Activated T-helper 9 cell treated with anti-CD3 and anti-CD28 coated beads, Interleukin-2, amount 50 U/mL, for 16 hours (primary cell): ENCODE results near the gene IL1RAPL2.
"Not testable (repeated sequence)": the region's sequence is repeated elsewhere in the genome, so short reads cannot be mapped to it uniquely, and the experiment has no call there.

ENCODE experiments used
- DNase-seq: peaks from one replicate; pipeline ENCODE4 v3.0.0-alpha.2; 2020; ENCODE audit warnings: low read depth

IL1RAPL2 gene

DNA sequence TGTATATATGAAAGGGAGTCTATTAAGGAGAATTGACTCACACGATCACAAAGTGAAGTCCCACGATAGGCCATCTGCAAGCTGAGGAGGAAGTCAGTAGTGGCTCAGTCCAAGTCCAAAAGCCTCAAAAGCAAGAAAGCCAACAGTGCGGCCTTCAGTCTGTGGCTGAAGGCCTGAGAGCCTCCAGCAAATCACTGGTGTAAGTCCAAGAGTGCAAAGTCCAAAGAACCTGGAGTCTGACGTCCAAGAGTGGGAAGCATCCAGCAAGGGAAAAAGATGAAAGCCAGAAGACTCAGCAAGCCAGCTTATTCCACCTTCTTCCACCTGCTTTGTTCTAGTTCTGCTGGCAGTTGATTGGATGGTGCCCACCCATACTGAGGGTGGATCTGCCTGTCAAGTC lies 104.1 kb downstream of the IL1RAPL2 start:
- no peak for DNase-seq

DNA sequence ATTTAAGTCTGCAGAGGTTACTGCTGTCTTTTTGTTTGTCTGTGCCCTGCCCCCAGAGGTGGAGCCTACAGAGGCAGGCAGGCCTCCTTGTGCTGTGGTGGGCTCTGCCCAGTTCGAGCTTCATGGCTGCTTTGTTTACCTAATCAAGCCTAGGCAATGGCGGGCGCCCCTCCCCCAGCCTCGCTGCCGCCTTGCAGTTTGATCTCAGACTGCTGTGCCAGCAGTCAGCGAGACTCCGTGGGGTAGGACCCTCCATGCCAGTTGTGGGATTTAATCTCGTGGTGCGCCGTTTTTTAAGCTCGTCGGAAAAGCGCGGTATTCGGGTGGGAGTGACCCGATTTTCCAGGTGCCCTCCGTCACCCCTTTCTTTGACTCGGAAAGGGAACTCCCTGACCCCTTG lies 111.5 kb downstream of the IL1RAPL2 start:
- not testable (repeated sequence) for DNase-seq

DNA sequence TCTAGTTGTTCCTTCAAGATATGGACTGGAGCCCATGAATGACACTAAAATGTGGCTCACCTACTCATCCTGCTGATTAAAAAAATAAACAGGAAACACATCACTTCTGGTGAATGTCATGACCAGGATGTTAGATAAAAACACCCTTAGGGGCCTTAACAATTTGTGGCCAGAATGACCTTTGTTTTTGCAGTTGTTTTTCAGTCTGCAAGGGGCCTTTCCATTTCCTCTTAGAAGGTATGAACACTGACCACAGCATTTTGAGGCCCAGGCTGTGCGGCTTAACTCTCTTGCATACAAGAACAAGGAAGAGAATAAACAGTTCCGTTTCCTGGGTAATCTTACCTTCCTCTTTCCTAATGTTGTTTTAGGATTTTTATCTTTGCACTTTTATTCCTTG lies 113.2 kb downstream of the IL1RAPL2 start:
- no peak for DNase-seq

DNA sequence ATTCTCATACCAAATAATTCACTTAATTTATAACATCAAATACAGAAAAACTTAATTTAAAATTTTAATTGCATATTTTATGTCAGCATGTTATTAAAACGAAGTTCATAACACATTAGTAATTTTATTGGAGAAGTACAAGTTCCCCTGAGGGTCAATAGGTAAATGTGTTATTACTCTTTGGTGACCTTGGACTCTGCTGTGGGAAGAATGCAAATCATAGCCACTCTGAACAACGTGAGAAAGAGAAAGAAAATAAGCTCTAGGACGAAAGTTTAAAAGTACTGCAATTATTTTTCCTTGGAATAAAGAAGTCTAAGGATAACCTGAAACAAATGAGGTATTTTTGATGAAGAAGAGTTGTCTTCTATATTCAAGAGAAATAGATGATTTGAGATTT lies 115.2 kb downstream of the IL1RAPL2 start:
- DNase-seq, result no peak

DNA sequence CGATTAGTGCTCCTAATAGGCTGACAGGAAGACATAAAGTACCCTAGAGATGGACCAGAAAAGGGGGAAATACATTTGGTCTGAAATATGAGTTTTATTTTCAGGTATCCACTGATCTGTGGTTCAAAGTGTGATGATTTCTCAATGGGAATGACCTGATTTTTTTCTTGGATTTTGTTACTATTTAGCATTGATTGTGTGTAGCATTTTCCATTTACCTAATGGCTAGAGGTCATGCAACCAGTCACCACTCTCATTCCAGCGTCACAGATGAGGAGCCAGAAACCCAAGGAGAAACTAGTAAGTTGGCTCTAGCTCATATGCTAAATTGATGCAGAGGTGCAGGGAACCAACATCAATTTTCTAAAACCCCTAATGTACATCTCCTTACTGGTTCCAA lies 118.1 kb downstream of the IL1RAPL2 start:
- DNase-seq, result no peak

DNA sequence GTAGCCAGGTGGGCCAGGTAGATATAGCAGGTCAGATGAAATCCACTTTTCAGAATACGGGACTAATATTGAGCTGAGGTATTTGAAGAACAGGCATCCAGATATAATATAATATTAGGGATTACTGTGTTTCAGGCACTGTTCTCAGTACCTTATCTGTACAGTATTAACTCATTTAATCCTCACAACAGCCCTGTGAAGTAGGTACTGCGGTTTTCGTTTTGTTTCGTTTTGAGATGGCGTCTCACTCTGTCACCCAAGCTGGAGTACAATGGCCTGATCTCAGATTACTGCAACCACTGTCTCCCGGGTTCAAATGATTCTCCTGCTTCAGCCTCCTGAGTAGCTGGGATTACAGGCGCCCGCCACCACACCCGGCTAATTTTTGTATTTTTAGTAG lies 129.6 kb downstream of the IL1RAPL2 start:
- DNase-seq, result no peak

DNA sequence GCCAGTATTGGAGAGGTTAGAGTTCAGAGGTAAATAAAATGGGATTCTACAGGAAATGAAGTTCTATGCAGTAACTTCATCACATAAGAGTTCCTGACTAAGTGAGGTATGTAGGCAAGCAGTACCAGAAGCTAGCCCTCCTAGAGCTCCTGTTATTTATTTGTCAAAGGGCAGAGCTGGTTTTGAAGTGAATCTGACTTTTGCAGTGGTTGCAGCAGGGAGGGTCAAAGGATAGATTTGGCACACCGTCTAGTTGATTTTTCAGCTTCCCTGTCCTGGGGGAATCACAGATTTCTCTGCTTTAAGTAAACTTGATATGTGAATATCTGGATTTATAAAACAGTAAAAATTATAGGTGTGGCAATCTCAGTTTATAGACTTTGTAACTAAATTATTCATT lies 130.7 kb downstream of the IL1RAPL2 start:
- DNase-seq, result no peak

DNA sequence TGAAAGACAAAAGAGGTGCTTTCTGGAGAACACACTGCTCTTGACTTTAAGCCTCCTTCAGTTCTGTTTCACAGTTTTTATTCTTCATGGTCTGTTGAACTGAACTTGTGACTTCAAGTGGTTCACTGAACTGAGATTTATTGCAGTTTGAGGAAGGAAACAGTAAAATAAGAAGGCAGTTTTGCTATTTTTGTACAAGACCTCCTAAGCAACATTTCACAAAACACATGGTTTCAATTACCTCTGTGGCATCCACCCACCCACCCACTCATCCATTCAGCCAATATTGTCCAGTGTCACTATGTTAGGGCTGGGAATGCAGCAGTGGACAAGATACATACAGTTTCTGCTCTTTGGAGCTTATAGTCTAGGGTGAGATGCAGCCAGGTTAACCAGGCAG lies 131.3 kb downstream of the IL1RAPL2 start:
- no peak for DNase-seq

DNA sequence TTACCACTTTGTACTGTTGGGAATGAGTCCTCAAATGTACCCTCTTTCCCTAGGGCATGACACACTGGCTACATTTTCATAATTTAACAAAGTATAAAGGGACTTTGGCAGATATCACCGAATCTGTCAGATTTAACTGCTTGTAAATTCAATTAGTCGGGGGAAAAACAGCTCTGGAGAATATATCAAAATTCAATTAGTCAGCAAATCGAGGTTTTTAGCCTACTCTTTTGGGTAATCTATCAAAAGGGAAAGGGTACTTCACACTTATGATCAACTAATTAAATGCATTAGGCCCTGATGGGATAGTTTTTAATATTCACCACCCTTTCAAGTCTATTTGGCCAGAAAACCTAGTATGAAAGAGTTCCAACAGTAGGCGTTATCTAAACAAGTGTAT lies 141.0 kb downstream of the IL1RAPL2 start:
- no peak for DNase-seq

DNA sequence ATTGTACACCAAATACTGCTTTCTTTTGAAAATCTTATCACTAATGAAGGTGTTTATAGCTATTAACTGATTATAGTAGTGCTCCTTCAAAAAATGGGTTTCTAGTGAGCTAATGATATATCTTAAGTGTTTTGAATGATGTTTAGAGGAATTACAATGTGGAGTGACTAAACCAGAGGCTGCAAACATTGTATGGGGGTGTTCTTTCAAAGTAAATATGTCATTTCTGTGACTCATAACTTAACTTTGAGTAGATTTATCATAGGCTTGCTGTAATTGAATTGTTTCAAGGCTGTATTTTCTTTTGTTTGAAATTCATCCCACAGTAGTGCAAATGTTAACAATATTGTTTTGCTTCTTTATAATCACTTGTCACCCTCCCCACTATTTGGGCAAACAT lies 141.6 kb downstream of the IL1RAPL2 start:
- DNase-seq, result no peak

- DNase-seq, result no peak
These were observed 146.5 kb downstream of the IL1RAPL2 start for GRCh38 chrX:104712515-104712914.

DNA sequence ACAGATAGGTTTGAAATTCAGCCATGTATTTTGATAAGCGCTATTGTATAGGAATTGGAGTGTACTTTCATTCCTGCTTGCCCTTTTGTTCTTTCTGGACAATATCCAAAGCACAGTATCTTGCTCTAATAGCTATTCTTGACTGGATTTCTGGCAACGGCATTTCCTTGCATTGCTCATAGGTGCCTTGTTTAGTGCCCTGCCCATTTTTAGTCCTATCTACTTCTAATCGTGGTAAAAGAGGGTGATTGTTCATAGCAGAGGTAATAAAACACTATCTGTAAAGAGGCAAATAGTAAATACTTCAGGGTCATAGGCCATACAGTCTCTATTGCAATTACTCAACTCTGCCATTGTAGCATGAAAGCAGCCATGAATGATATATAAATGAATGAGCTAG lies 155.9 kb downstream of the IL1RAPL2 start:
- DNase-seq, result no peak

- no peak for DNase-seq
These were observed 162.5 kb downstream of the IL1RAPL2 start for GRCh38 chrX:104728456-104728855.

DNA sequence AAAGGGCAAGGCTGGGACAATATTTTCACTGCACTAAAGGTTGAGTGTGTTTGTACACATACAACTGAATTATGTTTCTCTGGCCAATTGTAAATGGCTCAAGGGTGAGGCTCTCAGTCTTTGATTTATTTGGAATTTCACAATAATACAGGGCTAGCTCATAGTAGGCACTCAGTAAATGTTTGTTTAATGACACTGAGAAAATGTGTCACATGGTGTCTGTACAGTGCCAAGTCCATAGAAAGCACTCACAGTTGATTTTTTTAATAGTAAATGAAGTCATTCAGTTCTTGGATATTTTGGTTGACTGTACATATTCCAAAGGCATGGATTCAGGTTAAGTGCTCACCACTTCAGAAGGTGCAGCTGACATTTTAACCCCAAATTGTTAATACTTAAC lies 176.4 kb downstream of the IL1RAPL2 start:
- no peak for DNase-seq

DNA sequence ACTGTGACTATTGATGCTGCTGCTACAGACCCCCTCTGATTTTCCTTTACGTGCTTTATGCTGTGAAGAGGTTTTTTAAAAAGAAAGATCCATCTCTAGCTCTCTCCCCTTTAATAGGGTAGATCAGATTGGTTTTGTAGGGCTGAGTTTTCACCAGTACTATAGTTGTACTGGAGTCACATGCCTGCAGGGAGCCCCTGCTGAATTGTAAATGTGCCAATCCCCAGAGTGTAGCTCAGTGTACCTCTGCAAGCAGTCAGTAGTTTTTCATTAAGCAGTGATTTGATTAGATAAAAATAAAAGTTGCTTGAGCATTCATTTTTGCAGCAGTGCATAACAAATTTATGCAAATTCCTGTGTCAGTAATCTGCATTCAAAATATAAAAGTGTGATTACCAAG lies 179.2 kb downstream of the IL1RAPL2 start:
- DNase-seq, result no peak

GRCh38 chrX:104749951-104750610 lies 184.1 kb downstream of the IL1RAPL2 start:
- DNase-seq, result no peak

DNA sequence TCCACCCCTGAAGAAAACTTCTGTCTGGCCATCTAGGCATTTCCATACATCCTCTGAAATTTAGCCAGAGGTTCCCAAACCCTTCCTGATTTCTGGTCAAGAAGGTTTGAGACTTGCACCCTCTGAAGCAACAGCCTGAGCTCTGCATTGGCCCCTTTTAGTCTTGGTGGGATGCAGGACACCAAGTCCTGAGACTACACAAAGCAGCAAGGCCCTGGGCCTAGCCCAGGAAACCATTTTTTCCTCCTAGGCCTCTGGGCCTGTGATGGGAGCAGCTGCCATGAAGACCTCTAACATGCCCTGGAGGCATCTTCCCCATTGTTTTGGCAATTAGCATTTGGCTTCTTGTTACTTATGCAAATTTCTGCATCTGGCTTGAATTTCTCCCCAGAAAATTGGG lies 196.6 kb downstream of the IL1RAPL2 start:
- no peak for DNase-seq

DNA sequence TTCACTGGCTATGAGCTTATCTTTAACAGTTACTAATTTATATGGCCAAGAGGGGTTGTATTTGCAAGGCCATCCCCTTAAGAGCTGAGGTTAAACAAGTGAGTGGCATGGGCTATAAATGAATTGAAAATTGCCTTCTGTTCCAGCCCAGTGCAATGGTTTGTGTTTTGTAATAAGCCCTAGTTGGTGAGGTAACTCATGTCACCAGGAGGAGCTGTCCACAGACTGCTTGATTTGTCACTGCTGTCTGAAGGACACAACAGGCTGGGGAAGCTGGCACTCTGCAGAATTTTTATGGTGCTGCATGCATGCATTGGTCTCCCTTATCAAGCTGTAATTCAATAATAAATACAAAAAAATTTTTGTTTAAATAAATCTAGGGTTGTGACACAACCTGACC lies 223.8 kb downstream of the IL1RAPL2 start:
- no peak for DNase-seq

- DNase-seq, result no peak
These were observed 229.8 kb downstream of the IL1RAPL2 start for GRCh38 chrX:104795804-104796203.

- no peak for DNase-seq
These were observed 237.2 kb downstream of the IL1RAPL2 start for GRCh38 chrX:104803219-104803618.

- DNase-seq, result no peak
These were observed 240.3 kb downstream of the IL1RAPL2 start for GRCh38 chrX:104806346-104806745.

GRCh38 chrX:104833401-104833800 lies 267.4 kb downstream of the IL1RAPL2 start:
- no peak for DNase-seq

DNA sequence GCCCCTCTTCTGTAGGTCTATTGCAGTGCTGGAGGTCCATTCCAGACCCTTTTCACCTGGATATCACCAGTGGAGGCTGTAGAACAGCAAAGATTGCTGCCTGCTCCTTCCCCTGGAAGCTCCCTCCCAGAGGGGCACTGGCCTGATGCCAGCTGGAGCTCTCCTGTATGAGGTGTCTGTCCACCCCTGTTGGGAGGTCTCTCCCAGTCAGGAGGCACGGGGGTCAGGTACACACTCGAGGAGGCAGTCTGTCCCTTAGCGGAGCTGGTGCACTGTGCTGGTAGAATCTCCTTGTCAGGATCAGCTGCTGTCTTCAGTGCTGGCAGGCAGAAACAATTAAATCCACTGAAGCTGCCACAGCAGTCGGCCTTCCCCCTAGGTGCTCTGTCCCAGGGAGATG lies 276.6 kb downstream of the IL1RAPL2 start:
- DNase-seq, result no peak

DNA sequence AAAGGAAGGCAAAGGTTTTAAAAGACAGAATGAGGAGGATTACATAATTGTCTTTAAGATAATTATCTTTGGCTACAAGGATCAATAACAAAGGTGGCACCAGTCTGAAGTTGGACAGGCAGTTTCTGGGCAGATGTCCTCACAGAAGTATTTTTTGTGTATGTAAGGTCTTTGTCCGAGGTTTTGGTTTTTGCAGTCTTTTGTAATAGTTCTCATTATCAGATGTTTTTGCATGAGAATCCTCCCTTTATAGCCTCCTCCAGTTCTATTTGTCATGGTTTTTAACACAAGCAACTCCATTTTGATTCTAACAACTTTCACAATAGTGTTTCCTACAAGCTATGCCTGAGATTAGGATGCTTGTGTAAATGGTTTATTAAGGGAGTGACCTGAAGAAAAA lies 286.2 kb downstream of the IL1RAPL2 start:
- no peak for DNase-seq

DNA sequence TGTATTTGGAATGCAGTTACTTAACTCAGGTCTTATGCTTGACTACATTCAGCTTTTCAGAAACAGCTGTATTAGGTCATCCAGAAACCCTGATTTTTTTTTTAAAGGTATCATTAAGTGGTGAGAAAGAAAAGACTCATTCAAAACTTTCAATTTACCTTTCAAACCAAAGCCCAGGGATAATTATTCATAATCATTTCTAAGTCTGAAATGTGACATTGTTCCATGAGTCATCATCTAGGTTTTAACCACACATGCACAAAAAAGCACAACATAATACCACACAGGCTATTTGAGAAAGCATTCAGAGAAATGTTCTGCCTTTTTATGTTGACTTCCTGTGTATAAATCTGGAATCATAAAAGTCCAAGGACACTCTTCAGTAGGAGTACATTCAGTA lies 288.2 kb downstream of the IL1RAPL2 start:
- no peak for DNase-seq
